Measurements from ENCODE around the gene ATE1.

Gene ATE1

GRCh38 chr10:121959671-121960070 is 31.8 kb upstream of the ATE1 start:
- no peak for ATAC-seq

DNA sequence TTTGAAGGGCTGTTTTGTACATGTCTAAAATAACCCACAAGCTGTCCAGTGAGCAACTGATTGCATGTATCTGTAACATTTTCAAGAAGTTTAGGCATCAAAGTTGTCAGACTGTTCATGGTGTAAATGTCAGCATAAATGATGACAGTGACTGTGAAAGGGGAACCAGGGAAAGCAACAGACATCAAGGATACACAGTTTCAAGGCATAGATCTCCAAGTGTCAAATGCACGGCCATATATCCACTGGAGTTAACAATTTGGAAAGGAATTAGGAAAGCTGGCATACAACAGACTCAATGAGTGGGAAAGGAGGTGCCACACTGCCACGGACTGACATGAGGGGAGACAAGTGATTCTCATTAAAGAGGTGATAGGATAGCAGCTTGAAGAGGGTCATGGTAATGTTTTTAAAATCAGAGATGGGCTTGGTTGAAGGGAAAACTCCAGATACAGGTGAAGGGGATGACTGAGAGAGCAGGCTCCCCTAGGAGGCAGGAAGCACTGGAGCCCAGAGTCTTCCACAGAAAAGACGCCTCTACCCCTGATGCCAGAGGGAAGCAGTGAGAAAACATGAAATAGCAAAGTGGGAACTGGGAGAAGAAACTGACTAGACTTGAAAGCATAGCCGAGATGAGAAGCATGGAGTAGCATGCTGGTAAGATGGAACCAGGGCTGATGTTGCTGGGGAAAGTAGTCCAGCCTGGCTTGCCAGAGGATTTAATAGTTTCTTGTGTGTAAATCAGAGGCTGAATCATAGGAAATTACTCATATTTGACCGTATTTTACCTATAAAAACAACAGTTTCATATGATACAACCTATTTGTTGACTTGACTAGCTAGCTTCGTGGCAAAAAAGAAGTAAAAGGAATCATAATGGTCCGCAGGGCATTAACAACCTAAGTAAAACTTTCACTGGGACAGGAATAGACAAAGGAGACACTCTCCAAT is 28.6 kb upstream of the ATE1 start:
- ATAC-seq = peak; percentile 53; the same call in 2 of the 3 replicates
- TF ChIP-seq CSDC2 (CRISPR knock-in tag; IDR thresholded peaks at IDR 0.05) (no peak), SNAI2 (CRISPR knock-in tag; IDR thresholded peaks at IDR 0.05) (no peak), POU6F1 (CRISPR knock-in tag; IDR thresholded peaks at IDR 0.05; ENCODE audit: borderline replicate concordance, low read depth) (no peak), TSHZ2 (CRISPR knock-in tag; IDR thresholded peaks at IDR 0.05) (no peak), ZFP3 (CRISPR knock-in tag; IDR thresholded peaks at IDR 0.05) (no peak), ZFP30 (CRISPR knock-in tag; IDR thresholded peaks at IDR 0.05) (no peak), TCF4 (CRISPR knock-in tag; IDR thresholded peaks at IDR 0.05; ENCODE audit: borderline replicate concordance) (no peak), OSR1 (CRISPR knock-in tag; IDR thresholded peaks at IDR 0.05) (no peak), ZNF8 (CRISPR knock-in tag; IDR thresholded peaks at IDR 0.05) (no peak), ZNF70 (CRISPR knock-in tag; IDR thresholded peaks at IDR 0.05) (no peak), ESRRG (CRISPR knock-in tag; IDR thresholded peaks at IDR 0.05) (no peak)
- TF ChIP-seq, protein P1, sequence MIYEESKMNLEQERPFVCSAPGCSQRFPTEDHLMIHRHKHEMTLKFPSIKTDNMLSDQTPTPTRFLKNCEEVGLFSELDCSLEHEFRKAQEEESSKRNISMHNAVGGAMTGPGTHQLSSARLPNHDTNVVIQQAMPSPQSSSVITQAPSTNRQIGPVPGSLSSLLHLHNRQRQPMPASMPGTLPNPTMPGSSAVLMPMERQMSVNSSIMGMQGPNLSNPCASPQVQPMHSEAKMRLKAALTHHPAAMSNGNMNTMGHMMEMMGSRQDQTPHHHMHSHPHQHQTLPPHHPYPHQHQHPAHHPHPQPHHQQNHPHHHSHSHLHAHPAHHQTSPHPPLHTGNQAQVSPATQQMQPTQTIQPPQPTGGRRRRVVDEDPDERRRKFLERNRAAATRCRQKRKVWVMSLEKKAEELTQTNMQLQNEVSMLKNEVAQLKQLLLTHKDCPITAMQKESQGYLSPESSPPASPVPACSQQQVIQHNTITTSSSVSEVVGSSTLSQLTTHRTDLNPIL (CRISPR knock-in tag; IDR thresholded peaks at IDR 0.05; ENCODE audit: low read depth) = no peak
- TF ChIP-seq, protein P2, sequence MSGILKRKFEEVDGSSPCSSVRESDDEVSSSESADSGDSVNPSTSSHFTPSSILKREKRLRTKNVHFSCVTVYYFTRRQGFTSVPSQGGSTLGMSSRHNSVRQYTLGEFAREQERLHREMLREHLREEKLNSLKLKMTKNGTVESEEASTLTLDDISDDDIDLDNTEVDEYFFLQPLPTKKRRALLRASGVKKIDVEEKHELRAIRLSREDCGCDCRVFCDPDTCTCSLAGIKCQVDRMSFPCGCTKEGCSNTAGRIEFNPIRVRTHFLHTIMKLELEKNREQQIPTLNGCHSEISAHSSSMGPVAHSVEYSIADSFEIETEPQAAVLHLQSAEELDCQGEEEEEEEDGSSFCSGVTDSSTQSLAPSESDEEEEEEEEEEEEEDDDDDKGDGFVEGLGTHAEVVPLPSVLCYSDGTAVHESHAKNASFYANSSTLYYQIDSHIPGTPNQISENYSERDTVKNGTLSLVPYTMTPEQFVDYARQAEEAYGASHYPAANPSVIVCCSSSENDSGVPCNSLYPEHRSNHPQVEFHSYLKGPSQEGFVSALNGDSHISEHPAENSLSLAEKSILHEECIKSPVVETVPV (CRISPR knock-in tag; IDR thresholded peaks at IDR 0.05) = no peak
- TF ChIP-seq, protein P3, sequence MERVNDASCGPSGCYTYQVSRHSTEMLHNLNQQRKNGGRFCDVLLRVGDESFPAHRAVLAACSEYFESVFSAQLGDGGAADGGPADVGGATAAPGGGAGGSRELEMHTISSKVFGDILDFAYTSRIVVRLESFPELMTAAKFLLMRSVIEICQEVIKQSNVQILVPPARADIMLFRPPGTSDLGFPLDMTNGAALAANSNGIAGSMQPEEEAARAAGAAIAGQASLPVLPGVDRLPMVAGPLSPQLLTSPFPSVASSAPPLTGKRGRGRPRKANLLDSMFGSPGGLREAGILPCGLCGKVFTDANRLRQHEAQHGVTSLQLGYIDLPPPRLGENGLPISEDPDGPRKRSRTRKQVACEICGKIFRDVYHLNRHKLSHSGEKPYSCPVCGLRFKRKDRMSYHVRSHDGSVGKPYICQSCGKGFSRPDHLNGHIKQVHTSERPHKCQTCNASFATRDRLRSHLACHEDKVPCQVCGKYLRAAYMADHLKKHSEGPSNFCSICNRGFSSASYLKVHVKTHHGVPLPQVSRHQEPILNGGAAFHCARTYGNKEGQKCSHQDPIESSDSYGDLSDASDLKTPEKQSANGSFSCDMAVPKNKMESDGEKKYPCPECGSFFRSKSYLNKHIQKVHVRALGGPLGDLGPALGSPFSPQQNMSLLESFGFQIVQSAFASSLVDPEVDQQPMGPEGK (CRISPR knock-in tag; IDR thresholded peaks at IDR 0.05; ENCODE audit: borderline replicate concordance) = no peak

More at GRCh38 chr10:121959671-121960070, 31.8 kb upstream of the ATE1 start:
- TF ChIP-seq PPARA (CRISPR knock-in tag; IDR thresholded peaks at IDR 0.05; ENCODE audit: borderline replicate concordance) = no peak
- no peak for TF ChIP-seq ZNF565 (CRISPR knock-in tag; conservative IDR thresholded peaks at IDR 0.05; ENCODE audit: low read depth)
- TF ChIP-seq, protein P3 (CRISPR knock-in tag; IDR thresholded peaks at IDR 0.05; ENCODE audit: borderline replicate concordance) = no peak
- TF ChIP-seq GLIS3 (CRISPR knock-in tag; IDR thresholded peaks at IDR 0.05) = no peak
- TF ChIP-seq ESRRG (CRISPR knock-in tag; IDR thresholded peaks at IDR 0.05) = no peak
- TF ChIP-seq POU6F1 (CRISPR knock-in tag; IDR thresholded peaks at IDR 0.05; ENCODE audit: borderline replicate concordance, low read depth) = no peak
- no peak for TF ChIP-seq CSDC2 (CRISPR knock-in tag; IDR thresholded peaks at IDR 0.05)
- TF ChIP-seq RARB (CRISPR knock-in tag; IDR thresholded peaks at IDR 0.05) = no peak
- no peak for TF ChIP-seq ARNTL (CRISPR knock-in tag; IDR thresholded peaks at IDR 0.05; ENCODE audit: borderline replicate concordance, low read depth)
- no peak for TF ChIP-seq ZFP30 (CRISPR knock-in tag; IDR thresholded peaks at IDR 0.05)
- TF ChIP-seq ZNF8 (CRISPR knock-in tag; IDR thresholded peaks at IDR 0.05) = no peak
- TF ChIP-seq, protein P1 (CRISPR knock-in tag; IDR thresholded peaks at IDR 0.05; ENCODE audit: low read depth) = no peak
- no peak for TF ChIP-seq TOX (CRISPR knock-in tag; IDR thresholded peaks at IDR 0.05; ENCODE audit: borderline replicate concordance)
- TF ChIP-seq ZC3H10 (CRISPR knock-in tag; IDR thresholded peaks at IDR 0.05) = no peak
- TF ChIP-seq SNAI2 (CRISPR knock-in tag; IDR thresholded peaks at IDR 0.05) = no peak

All from SK-N-SH treated with all-trans-retinoic acid at 6 μM for 48 hours (cell line).